Measurements from ENCODE around the gene MARK2. TPM values are rescaled to one million over a fixed set of nuclear protein-coding genes. Genes with fewer than 3 reads are reported as not detected.

The MARK2 gene
- total RNA-seq, 1 donor from 2014 or later = 36.5 TPM

DNA sequence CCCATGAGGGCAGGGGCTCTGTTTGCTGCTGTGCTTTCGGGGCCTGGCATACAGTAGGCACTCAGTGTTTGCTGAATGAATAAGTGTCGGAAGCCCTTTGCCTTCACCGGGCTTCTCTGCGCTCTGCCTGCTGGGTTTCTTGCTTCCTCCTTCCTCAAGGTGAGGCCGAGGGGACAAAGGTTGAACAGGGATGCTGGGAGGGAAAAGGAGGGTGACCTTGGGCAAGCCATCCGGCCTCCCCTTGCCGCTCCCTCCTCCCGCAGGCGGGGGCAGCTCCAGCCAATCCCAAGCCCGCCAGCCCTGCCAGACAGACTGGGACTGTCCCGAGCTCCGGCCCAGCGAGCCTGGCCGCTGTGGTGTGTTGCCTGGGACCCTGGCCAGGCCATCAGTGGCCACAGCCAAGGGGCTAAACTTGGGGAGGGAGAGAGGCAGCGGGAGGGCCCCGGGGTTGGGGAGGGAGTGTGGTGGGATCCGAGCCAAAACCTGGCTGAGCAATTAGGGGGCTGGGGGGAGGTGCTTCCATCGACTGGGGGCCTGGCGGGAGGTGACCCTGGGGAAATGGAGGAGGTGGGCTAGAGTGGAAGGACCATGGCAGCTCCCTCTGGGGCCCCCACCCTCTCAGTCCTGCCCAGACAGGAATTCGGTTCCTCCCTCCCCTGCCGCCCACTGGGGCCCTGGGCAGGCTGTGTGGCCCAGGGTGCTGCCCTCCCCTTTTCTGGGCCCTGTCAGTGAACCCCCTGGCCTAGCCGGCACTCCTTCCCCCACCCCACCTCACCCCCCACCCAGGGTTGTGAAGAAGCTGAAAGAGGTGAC is 81.4 kb downstream of the MARK2 start:
- Mint-ChIP-seq H3K4me1 (ENCODE audit: low read depth) (peaks cover 4% of the 10 kb centered on the region), H3K4me3 (ENCODE audit: low read depth) (no peak overlapping the region), H3K9me3 (no peaks in the 10 kb centered on the region), H3K36me3 (ENCODE audit: low read depth) (no peaks in the 10 kb centered on the region), H3K27me3 (ENCODE audit: low read depth) (peaks cover 33% of the 10 kb centered on the region), H3K27ac (no peak overlapping the region)
- no peak for DNase-seq (ENCODE audit: low spot score)
- intact Hi-C loops (cut with micrococcal nuclease) = no loop called here

DNA sequence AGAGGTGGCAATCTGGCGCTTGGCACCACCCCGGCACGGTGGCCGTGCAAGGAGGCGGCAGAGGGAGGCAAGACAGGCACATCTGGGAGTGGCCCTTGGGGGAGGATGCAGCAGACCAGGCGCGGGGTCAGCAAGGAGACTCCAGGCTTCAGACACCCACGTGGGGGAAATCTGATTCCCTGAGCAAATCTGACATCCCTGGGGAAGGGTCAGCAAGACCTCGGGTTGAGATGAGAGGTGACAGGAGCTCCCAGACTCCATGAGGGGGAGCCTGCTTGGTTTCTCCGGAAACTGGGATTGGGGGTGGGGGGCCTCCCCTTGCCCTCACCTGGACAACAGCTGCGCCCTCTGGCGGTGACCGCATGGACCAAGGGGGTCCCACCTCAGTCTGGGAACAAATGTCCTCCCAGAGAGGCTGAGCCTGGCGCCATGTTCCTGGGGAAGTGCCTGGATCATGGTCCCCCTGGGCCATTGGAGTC is 82.1 kb downstream of the MARK2 start:
- H3K36me3 Mint-ChIP-seq (ENCODE audit: low read depth) = no peaks in the 10 kb centered on the region
- H3K27ac Mint-ChIP-seq = no peak overlapping the region
- peaks cover 33% of the 10 kb centered on the region for H3K27me3 Mint-ChIP-seq (ENCODE audit: low read depth)
- H3K4me1 Mint-ChIP-seq (ENCODE audit: low read depth) = peaks cover 4% of the 10 kb centered on the region
- no peaks in the 10 kb centered on the region for H3K9me3 Mint-ChIP-seq
- intact Hi-C loops (cut with micrococcal nuclease) = no loop called here
- no peak for DNase-seq (ENCODE audit: low spot score)
- H3K4me3 Mint-ChIP-seq (ENCODE audit: low read depth) = no peak overlapping the region

DNA sequence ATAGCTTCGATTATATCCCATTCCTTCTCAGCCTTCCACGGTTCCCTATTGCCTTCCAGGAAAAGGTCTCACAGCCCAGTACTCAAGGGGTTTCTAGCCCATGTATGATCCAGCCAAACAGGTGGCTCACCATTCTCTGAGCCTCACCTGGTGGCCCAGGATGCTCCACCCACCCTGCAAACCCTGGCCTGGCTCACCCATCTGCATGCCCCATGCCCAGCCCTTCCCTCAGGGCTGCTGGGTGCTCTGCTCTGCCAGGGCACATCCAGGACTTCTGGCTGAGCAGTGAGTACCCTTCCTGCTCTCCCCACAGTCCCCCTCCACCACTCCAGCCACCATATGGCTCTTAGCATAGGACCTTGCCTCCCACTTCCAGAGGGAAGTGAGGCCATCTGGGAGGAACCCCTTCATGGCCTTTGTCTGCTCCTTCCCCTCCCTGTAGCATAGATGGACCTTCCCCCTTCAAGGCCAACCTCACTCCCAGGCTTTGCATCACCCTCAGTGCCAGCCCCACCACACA is 83.8 kb downstream of the MARK2 start:
- Mint-ChIP-seq H3K9me3 (no peaks in the 10 kb centered on the region), H3K4me3 (ENCODE audit: low read depth) (no peak overlapping the region), H3K27me3 (ENCODE audit: low read depth) (peaks cover 29% of the 10 kb centered on the region), H3K36me3 (ENCODE audit: low read depth) (no peaks in the 10 kb centered on the region), H3K4me1 (ENCODE audit: low read depth) (peaks cover 2% of the 10 kb centered on the region), H3K27ac (no peak overlapping the region)
- intact Hi-C loops (cut with micrococcal nuclease) = no loop called here
- DNase-seq (ENCODE audit: low spot score) = no peak

DNA sequence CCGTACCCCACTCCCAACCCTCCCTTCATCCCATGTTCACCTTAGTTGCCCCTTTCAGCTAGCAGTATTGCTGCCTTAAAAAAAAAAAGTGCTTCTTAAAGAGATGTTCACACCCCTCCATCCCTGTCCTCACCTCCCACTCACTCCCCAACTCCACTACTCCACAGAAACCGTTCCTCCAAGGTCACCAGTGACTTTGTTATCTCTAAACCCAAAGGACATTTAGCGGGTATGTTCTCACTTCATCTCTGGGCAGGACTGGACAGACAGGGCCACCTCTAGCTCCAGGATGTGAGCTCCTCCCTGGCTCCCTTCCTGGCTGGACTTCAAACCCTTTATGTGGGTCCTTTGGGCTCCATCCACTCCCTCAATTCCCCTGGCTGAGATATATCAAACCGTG is 84.4 kb downstream of the MARK2 start:
- H3K4me1 Mint-ChIP-seq (ENCODE audit: low read depth) = peaks cover 2% of the 10 kb centered on the region
- no peak overlapping the region for H3K27ac Mint-ChIP-seq
- intact Hi-C loops (cut with micrococcal nuclease) = no loop called here
- DNase-seq (ENCODE audit: low spot score) = no peak
- H3K27me3 Mint-ChIP-seq (ENCODE audit: low read depth) = peaks cover 32% of the 10 kb centered on the region
- no peaks in the 10 kb centered on the region for H3K9me3 Mint-ChIP-seq
- H3K4me3 Mint-ChIP-seq (ENCODE audit: low read depth) = no peak overlapping the region
- H3K36me3 Mint-ChIP-seq (ENCODE audit: low read depth) = no peaks in the 10 kb centered on the region

DNA sequence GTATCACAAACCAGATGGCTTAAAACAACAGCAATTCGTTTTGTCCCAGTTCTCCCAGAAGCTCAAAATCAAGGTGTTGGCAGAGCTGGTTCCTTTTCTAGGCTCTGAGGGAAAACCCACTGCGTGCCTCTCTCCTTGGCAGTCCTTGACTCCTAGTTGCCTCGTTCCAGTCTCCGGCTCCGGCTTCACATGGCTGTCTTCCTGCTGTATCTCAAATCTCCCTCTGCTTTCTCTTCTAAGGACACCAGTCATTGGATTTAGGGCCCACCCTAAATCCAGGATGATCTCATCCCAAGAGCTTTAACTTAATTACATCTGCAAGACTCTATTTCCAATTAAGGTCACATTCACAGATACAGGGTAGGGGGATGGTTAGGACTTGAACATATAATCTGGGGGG is 90.7 kb downstream of the MARK2 start:
- Mint-ChIP-seq H3K4me3 (ENCODE audit: low read depth) (no peak overlapping the region), H3K4me1 (ENCODE audit: low read depth) (no peaks in the 10 kb centered on the region), H3K27me3 (ENCODE audit: low read depth) (peaks cover 8% of the 10 kb centered on the region), H3K36me3 (ENCODE audit: low read depth) (no peaks in the 10 kb centered on the region), H3K9me3 (no peaks in the 10 kb centered on the region), H3K27ac (no peak overlapping the region)
- intact Hi-C loops (cut with micrococcal nuclease) = no loop called here
- DNase-seq (ENCODE audit: low spot score) = no peak

DNA sequence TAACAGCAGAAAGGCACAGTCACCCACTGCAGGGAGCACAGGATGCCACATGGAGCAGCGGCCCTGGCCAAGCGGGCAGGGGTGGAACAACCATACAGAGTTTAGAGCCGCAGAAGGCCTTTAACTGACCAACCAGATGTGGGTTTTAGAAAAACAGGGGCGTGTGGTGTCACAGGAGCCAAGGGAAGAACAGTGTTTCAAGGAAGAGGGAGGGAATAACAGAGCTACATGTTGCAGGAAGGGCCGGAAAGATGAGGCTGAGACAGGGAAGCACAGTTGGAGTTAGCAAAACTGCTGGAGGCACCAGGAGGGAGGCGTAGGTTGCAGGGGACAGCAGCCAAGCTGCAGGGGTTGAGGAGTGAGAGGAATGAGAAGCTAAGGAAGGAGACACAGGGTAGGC is 92.1 kb downstream of the MARK2 start:
- Mint-ChIP-seq H3K27ac (no peak overlapping the region), H3K4me3 (ENCODE audit: low read depth) (no peak overlapping the region), H3K36me3 (ENCODE audit: low read depth) (no peaks in the 10 kb centered on the region), H3K4me1 (ENCODE audit: low read depth) (no peaks in the 10 kb centered on the region), H3K27me3 (ENCODE audit: low read depth) (peaks cover 8% of the 10 kb centered on the region), H3K9me3 (no peaks in the 10 kb centered on the region)
- intact Hi-C loops (cut with micrococcal nuclease) = no loop called here
- no peak for DNase-seq (ENCODE audit: low spot score)

DNA sequence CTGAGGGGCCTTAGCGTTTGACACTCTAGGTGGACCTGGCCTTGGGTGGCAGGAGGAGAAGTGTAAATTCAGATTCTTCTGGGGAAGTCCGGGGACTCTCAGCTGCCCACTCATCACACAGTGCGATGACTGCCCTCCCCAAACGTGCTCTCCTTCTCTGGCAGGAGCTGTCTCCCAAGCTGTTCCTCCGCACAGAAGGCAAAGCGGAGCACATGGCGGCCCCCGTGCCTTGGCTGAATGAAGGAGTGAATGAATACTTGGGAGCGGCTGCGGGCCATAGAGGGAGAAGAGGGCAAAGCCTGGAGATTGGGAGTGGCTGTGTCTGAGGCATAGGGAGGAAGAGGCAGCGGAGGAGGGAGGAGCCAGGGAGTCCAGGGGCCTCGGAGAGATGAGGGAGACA is 93.0 kb downstream of the MARK2 start:
- DNase-seq (ENCODE audit: low spot score) = no peak
- no peaks in the 10 kb centered on the region for H3K9me3 Mint-ChIP-seq
- H3K27me3 Mint-ChIP-seq (ENCODE audit: low read depth) = peaks cover 8% of the 10 kb centered on the region
- no peaks in the 10 kb centered on the region for H3K4me1 Mint-ChIP-seq (ENCODE audit: low read depth)
- H3K27ac Mint-ChIP-seq = no peak overlapping the region
- intact Hi-C loops (cut with micrococcal nuclease) = no loop called here
- H3K36me3 Mint-ChIP-seq (ENCODE audit: low read depth) = no peaks in the 10 kb centered on the region
- no peak overlapping the region for H3K4me3 Mint-ChIP-seq (ENCODE audit: low read depth)

DNA sequence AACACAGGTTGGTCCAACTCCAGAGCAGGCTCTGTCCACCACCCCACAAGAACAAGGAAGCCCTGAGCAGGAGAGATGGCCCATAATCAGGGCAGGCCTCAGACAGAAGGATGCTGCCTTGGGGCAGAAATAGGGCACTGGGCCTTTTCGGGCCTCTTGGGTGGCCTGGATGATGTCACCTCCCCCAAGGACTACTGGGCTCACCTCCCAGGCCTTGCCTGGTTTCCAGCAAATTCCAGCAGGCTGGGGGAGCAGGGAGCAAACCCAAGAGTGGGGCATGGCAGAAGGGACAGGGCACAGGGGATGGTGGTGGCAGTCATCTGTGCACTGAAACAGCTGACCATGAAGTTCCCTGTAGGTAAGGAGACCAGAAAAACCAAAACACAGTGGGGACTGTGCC is 94.5 kb downstream of the MARK2 start:
- H3K27me3 Mint-ChIP-seq (ENCODE audit: low read depth) = peaks cover 3% of the 10 kb centered on the region
- H3K36me3 Mint-ChIP-seq (ENCODE audit: low read depth) = no peaks in the 10 kb centered on the region
- no peak overlapping the region for H3K27ac Mint-ChIP-seq
- no peak overlapping the region for H3K4me3 Mint-ChIP-seq (ENCODE audit: low read depth)
- H3K4me1 Mint-ChIP-seq (ENCODE audit: low read depth) = peaks cover 3% of the 10 kb centered on the region
- no peaks in the 10 kb centered on the region for H3K9me3 Mint-ChIP-seq
- no peak for DNase-seq (ENCODE audit: low spot score)
- intact Hi-C loops (cut with micrococcal nuclease) = no loop called here

DNA sequence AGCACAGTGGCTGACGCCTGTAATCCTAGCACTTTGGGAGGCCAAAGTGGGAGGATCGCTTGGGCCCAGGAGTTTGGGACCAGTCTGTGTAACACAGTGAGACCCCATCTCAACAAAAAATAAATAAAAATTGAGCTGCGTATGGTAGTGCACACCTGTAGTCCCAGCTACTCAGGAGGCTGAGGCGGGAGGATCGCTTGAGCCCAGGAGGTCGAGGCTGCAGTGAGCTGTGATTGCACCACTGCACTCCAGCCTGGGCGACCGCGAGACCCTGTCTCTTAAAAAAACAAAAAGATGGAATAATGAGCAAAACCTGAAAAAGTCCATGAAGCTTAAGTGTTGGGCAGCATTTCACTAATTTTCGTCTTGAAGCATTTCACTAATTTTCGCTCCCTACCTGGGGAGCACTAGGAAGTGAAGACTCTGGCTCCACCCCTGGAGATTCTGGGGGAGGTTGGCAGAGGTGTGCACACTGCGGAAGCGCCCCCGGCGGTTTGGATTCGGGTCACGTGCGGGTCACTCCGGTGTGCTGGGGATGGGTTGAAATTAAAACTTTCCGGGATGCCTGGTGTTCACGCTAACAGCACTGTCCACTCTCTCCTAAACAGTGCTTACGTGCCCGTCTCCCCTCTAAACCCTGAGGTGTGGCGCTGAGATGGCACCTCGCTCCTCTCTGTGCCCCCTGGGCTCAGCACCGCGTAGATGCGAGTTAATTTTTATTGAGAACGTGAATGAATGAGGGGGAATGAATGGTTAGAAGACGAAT is 99.0 kb downstream of the MARK2 start:
- intact Hi-C loops (cut with micrococcal nuclease) = loop anchor here (1.0 to 2.0 kb wide), 2 partner anchors 37 to 100 kb away; partner anchors contain the start of gene COX8A
- no peak for DNase-seq (ENCODE audit: low spot score)
- no peaks in the 10 kb centered on the region for H3K9me3 Mint-ChIP-seq
- peak overlapping the region; percentile 91 for H3K4me3 Mint-ChIP-seq (ENCODE audit: low read depth)
- H3K4me1 Mint-ChIP-seq (ENCODE audit: low read depth) = peaks cover 14% of the 10 kb centered on the region
- H3K27ac Mint-ChIP-seq = peak overlapping the region; percentile 59
- H3K27me3 Mint-ChIP-seq (ENCODE audit: low read depth) = no peaks in the 10 kb centered on the region
- peaks cover 5% of the 10 kb centered on the region for H3K36me3 Mint-ChIP-seq (ENCODE audit: low read depth)

DNA sequence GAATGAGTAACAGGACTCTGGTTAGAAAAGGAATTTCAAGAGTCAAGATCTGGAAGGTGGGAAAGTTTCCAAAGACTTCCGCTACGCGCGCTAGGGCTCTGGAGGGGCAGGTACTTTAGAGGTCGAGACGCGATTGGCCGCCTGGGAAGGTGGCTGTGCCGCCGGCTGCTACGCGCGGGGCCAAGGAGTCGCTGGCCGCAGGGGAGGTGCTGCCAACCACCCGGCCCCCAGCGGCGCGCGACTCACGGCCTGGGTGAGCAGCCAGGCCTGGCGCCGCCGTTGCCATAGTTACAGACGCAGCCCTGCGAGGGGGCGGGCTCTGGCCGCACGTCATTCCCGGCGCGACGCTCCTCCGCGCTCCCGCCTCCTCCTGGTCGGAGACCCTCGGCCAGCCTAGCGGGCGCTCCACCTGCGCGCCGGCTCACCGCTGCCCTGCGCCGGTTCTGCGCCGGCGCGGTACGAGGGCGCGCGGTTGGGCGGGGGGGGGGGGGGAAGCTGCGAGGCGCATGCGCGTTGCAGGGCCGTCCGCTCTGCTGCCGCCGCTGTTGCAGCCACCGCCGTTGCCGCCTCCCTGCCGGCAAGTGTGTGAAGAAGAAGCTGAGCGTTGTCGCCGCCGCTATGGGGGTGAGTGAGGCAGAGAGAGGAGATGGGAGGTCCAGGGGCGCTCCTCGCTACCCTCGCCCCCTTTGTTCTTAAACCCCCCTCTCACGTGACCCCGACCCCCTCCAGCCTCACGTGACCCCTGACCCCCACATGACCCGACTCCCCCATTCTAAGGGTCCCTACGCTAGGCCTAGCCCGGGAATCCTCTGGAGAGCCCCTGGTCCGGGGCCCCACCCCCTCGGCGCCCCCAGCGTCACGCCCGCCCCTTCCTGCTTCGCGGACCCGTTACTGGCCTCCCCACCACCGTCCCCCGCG is 99.8 kb downstream of the MARK2 start, which contains the start of gene NAA40:
Gene NAA40, plus strand, starts transcription at position 524 of the 918 bp plus-strand sequence. Its CDS starts 95 bp downstream, at position 619.
- H3K9me3 Mint-ChIP-seq = no peaks in the 10 kb centered on the region

DNA sequence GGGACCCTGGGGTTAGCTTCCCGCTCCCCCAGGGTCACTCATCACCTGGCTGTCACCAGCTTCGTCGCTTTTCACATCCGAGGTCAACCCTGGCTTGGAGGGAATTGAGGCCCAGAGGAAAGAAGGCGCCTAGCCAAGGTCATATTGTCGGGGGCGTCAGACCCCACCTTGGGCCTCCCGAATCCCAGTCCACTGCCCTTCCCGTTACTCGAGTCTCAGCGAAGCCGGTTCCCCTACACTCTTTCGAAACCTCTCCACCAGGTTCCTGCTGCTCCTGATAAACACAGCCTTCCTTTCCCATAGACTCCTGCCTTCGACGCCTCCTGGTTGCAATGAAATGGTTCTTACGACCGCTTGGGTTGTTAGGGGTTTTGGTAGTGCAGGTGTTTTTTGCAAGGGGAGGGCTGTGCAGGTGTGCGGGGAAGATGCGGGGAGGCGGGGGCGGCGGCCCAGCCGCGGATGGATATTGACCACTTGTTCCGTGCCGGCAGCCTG is 100.5 kb downstream of the MARK2 start:
- H3K9me3 Mint-ChIP-seq = no peaks in the 10 kb centered on the region
- peak overlapping the region; percentile 91 for H3K4me3 Mint-ChIP-seq (ENCODE audit: low read depth)
- no peaks in the 10 kb centered on the region for H3K27me3 Mint-ChIP-seq (ENCODE audit: low read depth)
- peak overlapping the region; percentile 72 for H3K27ac Mint-ChIP-seq
- DNase-seq (ENCODE audit: low spot score) = no peak
- peaks cover 20% of the 10 kb centered on the region for H3K4me1 Mint-ChIP-seq (ENCODE audit: low read depth)
- H3K36me3 Mint-ChIP-seq (ENCODE audit: low read depth) = peaks cover 5% of the 10 kb centered on the region
- intact Hi-C loops (cut with micrococcal nuclease) = loop anchor here (2.0 kb wide), 1 partner anchor 35 kb away; the partner anchor contains the start of gene COX8A

More for the DNA sequence above, 99.8 kb downstream of the MARK2 start, which contains the start of gene NAA40:
- peaks cover 5% of the 10 kb centered on the region for H3K36me3 Mint-ChIP-seq (ENCODE audit: low read depth)
- H3K4me3 Mint-ChIP-seq (ENCODE audit: low read depth) = peak within 1 kb of the TSS; percentile 91
- peaks cover 14% of the 10 kb centered on the region for H3K4me1 Mint-ChIP-seq (ENCODE audit: low read depth)
- H3K27me3 Mint-ChIP-seq (ENCODE audit: low read depth) = no peaks in the 10 kb centered on the region
- intact Hi-C loops (cut with micrococcal nuclease) = loop anchor here (1.0 to 2.0 kb wide), 2 partner anchors 36 to 100 kb away; partner anchors contain the start of gene COX8A
- peak; percentile 91 for DNase-seq (ENCODE audit: low spot score)
- peak within 1 kb of the TSS; percentile 72 for H3K27ac Mint-ChIP-seq

DNA sequence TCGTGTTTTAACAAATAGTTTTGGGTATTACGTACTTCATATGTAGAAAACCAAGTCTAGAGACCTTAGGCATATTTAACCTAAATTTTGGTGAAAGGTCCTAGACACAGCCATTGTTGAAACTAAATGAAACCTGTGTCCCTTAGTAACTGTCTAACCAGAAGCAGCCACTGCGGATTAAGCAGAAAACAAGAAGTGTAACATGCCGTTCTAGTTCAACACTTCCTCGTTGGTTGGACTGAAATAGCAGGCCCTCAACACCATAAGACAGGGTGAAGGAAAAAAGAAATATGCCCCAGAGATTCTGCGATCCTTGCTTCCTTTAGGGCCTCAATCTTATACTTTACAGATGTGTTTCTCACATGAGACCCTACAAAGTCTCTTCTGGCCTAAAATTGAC is 101.9 kb downstream of the MARK2 start:
- H3K4me1 Mint-ChIP-seq (ENCODE audit: low read depth) = peaks cover 20% of the 10 kb centered on the region
- H3K27ac Mint-ChIP-seq = peak overlapping the region; percentile 8
- H3K4me3 Mint-ChIP-seq (ENCODE audit: low read depth) = peak overlapping the region; percentile 47
- intact Hi-C loops (cut with micrococcal nuclease) = no loop called here
- no peaks in the 10 kb centered on the region for H3K27me3 Mint-ChIP-seq (ENCODE audit: low read depth)
- peaks cover 5% of the 10 kb centered on the region for H3K36me3 Mint-ChIP-seq (ENCODE audit: low read depth)
- DNase-seq (ENCODE audit: low spot score) = no peak
- no peaks in the 10 kb centered on the region for H3K9me3 Mint-ChIP-seq
